Tongue (tissue), 2 donors: Measurements from ENCODE around the gene NR2E1. TPM values are rescaled to one million over a fixed set of nuclear protein-coding genes. Genes with fewer than 3 reads are reported as not detected.

Source experiments
- DNase-seq: peaks from one replicate; pipeline ENCODE4 v3.0.0-alpha.2; 2015
- total RNA-seq: library from RNA; depleted of rRNA; stranded (reverse); fragments of >200 nt; gene quantifications from one replicate; pipeline ENCODE4 v1.2.3, GENCODE V29; 2014

NR2E1 gene
- total RNA-seq, 1 donor from 2014 or later: not detected

DNA sequence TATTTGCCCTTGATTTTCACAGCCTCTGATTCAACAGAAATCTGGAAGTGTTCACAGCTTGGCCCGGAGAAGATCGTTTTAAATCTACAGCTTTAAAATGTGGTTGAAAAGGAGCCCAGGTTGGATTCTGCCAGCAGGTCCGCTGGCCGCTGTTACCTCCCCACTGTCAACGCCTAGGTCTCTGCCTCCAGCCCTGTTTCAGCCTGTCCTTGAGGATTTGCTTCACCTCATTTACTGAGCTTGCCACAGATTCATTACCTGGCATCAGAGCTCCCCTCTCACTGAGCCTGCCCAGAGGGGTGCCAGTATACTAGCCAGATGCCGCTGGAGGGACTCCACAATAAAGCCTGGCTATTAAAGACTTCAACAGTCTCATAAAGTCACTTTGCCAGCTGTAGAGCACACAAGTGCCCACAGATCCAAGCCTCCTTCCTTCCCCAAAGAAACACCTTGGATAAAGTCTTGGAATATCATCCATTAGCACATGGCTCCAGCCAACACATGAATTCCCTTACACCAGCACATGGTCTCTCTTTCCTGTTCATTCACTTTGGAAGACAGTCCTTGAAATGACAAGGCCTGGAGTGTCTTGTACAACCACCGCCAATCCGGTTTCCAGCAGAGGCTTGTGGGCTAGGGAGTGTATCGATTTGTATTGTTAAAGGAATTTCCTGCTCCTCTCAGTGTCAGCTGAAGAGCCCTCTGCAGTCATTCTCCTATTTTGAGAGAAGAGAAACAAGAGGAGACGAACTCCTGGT, 9.5 kb upstream of the NR2E1 start:
- no peak for DNase-seq

DNA sequence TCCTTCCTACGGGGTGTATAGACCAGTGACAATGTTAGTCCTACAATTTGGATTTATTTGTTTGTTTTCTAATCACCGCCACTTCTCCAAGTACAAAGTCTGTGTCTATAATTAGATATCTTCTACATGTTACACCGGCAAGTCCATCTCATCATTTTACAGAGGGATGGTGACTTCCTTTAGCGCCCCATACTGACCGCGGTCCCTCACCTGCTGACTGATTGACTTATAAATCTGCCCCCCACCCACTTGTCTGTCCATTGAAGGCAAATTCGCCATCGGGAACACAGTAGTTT, 8.9 kb upstream of the NR2E1 start:
- DNase-seq: no peak

DNA sequence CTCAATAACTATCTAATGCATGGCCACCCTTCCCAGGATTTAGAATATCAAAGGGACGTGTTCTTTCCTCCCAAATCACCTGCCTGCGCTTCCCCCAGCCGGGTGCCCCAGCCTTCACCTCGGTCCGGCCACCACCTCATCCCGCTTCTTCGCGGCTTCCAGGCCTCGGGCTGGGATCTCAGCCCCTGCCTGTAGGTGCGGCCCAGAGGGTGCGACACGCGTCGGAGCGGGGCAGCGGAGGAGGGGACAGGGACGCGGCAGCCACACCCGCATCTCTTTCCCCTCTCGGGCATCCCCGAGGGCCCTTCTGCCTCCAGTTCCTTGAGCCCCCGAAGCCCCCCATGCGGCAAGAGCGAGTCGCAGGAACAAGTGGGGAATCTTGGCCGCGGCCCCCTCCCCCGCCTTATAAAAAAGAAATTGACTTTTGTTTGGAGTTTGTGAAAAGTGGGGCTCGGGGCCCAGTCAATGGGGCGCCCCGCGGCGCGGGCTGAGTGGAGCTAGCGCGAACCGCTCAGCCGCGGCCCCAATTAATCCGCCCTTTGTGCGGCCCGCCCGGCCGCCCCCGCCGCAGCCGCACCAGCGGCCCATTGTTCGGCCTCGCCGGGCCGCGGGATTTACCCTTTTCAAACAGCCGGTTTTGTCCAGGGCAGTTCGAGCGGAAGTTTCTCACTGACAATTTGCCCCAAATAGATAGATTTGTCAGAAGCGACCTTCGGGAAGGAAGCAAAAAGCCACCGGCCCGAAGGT, 8.4 kb upstream of the NR2E1 start:
- no peak for DNase-seq

DNA sequence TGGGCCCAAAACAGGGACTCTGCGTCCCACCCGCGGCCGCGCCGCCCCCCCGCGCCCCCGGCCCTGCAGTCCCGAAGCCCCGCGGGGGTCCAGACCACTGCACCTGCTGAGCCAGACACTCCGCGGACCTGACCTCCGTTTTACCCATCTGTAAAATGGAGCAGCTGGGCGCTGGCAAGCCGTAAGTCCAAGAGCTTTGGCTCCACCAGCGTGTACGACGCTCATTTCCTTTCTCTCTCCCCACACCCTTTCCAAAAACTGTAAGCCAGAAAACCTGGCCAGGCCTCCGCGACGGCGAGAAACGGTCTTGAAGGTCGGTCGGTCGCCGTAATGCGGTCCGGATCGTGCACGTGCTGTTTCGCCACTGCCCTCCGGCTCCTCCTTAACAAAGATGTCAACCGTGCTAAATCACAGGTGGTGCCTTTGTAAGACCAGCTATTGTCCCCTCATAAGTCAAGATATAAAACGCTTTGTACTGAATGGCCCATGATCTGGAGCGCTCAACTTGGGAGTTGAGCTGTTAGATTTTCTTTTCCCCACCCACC, 7.8 kb upstream of the NR2E1 start:
- no peak for DNase-seq

DNA sequence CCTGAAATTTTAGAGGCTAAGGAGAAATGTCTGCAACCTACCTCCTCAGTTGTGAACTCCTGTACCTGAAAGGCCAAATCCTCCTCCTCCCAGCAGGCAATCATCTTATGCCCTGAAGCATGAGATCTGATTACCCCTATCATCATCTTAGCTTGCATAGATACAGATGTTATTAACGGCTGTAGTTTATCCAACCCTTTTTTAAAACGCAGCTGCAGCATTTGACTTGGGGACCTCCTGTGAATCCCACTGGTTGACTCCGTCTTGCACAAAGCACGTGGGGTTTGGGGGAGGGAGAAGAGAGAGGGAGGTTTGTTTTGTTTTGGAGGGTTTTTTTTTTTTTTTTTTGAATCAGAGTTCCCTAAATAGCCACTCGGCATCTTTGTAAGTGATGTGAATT, 5.8 kb upstream of the NR2E1 start:
- DNase-seq: no peak

DNA sequence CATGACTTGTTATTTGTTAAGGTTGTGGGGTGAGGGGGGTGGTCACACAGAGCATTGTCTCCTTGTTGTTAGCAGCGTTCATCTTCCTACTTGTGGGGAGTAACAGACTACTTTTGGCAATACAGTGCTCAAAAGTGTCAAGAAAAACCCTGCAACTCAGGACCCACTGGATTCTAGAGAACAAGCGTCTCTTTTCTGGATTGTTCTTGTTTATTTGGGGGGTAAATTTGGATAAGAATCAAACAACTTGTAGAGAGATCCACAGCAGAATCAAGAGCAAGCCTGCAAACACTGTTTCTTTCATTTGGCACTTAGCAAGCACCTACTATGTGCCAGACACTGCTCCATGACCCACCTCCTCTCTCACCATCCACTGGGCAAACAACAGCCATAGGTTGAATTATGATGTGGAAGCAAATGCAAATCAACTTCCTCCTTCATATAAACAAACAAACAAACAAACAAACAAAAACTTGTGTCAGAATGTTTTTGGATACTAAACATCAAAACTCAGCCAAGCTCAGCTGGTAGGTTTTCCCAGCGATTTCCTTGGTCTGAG, 4.0 kb upstream of the NR2E1 start:
- DNase-seq: no peak

DNA sequence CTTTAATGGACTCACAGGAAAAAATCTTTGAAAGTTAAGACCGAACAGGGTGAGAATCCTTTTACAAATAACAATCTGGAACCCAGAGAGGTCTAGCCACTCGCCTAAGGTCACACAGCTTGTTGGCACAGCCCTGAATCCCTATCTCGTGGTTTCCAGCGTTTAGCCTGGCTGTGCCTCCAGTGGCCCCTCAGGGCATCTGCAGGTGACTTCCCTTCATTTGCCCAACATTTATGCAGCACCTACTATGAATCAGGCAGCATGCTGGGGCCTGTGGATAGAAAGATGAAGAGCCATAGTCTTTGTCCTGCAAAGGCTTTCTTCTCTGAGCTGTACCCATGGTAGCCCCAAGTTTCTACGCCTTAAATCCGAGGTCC, 2.6 kb upstream of the NR2E1 start:
- DNase-seq: no peak

DNA sequence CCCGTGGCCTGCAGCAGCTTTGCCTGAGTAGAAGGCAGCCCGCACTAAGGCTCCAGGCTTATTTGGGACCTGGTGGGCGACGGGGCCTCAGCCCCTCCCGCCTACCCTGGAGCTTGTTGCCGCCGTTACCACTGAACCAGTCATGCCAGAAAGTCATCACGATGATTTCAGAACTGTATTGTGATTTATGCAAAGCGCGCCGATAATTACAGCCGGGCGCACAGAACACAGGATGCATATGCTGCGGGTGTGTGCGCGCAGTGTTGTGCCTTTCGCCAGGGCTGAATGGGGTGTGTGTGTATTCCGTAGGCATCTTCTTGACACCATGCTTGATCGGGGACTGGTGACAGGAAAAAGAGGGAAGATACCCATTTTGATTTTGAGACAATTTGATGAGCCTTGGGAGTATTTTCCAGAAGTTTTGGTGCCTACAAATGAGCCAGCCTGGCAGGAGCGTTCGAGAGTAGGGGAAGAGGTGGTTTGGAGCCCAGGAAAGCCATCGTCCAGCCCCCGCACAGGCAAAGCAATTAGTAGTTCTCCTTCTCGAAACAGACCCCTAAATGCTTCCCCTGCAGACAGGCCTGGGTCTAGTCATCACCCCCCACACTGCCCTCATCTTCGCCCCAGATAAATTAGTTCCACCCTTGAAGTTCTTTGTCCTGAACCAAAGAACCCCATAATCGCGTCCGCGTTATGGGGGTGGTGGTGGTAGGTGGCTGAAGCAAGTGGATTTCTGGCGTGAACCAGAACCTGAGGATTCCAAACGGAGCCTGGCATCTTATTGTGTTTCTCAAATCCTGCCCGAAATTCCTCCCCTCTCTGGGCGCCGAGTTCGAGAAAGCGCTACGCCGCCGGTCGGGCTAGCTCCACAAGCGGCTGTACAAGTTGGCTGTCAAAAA, 1.9 kb upstream of the NR2E1 start:
- DNase-seq: no peak

DNA sequence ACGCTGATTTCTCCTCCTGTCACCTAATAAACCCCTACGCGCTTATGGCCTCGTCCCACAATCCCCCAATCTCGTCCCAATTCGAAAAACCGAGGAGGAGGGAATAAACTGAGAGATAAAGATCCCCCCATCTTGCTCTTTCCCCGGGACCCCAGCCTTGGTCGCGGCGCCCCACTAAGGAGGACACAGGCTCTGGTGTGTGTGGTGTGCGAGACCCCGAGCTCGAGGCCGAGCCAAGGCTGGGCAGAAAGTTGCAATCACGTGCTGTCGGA, 1.3 kb upstream of the NR2E1 start:
- no peak for DNase-seq

DNA sequence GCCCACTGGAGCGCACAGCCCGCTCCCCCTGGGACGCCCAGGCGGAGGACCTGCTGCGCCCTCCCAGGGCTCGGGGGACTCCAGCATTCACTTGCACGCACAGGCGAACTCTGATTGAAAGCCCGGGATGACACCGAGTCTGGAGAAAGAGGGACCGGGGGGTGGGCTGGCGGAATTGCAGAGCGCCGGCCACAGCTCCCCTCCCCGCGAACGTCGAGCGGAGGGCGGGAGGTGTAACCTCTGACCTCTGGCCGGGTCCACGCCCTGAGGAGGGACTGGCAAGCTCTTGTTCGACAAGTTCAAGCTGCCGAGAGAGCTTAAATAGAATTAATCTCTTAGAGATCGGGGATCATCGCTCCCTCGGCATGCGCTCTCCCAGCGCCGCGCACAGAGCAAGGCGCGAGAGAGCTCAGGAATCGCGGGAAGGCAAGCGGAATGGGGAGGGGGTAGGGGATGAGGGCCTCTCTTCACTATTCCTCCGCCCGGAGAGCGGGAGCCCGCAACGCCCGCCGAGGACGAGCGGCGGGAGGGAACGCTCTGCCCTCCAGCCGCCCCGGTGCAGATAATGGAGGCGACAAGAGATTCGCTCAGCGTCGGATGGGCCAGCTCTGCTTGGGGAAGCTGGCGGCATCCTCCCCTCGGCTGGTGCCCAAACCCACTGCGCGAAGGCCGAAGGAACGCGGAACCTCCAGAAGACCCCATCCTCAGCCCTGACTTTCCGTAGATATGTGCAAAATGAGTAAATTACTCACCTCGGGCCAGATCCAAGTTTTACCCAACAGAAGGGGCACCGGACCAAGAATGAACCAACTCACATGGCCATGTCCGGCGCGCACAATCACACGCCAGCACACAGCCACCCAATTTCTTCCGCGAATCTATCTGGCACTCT, 761 bp upstream of the NR2E1 start:
- DNase-seq: no peak

DNA sequence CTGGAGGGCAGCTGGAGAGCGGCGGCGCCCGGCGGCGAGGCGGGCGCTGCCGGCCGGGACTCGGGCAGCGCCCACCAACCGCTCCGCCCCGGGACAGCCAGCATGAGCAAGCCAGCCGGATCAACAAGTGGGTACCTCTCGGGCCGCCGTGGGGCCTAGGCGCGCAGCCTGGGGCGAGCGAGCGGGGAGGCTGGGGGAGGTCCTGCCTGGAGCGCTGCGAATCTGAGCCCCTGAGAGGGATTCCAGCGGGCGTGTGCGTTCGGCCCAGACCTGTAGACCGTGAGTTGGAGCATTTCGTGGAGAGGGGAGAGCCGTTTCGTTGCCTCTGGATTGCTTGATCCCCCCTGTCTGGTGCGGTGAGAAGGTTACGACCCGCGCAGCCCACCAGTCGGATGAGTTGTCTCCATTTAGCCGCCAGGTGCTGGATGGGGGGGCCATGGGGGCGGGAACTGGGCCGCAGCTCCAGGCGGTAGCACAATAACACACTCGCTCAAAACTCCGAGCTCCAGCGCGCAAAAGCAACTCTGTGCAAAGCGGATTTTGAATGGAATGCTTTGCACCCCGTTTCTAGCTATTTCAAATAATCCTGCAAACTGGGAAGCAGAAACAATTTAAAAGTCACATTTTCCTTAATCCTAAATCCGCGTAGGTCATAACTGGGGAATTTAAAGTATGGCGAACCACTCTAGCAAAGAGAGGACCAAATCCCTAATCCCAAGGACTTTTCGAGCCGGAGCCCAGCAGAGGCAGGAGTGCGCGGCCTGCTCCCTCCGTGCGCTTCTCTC, 1.0 kb downstream of the NR2E1 start:
- no peak for DNase-seq

DNA sequence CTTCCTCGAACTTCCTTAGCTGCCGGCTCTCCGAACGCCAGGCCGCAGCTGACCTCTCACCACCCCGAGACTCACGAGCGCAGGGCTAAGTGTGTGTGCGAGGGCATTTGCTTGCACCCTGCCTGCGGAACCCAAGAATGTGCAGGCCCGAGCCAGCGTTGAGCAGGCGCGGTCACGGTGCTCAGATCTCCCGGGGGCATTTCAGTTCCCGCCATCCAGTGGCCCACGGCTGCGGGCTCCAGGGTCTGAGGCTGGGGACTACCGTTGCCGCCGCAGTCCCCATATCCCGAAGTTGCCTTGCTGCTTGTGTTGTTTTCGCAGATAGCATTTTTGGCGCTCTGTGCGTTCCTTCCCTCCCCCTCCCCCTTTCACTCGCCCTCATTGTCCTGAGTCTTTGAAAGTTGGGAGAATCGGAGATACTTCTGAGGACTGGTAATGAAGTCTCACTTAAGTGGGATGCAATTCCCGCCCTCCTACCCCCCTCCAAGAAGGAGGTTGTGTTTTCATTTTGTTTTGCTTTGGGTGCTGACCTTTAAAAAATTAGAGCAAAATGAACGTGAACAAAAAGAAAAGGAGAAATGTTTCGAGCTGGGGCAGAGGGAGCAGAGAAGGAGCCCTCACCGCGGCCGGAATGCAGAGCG, 1.7 kb downstream of the NR2E1 start:
- no peak for DNase-seq

DNA sequence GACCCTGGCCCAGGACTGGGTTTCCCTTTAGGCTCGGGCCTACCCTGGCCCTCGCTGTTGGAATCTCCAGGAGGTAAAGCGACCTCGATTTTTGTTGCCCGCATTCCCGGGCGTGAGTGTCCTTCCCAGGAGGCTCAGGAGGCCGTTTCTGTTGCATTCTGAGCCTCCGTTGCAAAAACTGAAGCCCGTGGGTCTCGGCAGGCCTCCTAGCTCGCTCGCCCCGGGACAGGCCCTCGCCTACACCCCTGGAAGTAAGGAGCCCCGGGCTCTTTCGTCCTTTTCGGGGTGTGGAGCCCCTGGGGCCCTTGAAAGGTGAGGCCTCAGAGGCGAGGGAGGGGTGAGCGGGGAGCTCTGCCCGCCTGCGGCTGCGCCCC, 2.3 kb downstream of the NR2E1 start:
- no peak for DNase-seq

DNA sequence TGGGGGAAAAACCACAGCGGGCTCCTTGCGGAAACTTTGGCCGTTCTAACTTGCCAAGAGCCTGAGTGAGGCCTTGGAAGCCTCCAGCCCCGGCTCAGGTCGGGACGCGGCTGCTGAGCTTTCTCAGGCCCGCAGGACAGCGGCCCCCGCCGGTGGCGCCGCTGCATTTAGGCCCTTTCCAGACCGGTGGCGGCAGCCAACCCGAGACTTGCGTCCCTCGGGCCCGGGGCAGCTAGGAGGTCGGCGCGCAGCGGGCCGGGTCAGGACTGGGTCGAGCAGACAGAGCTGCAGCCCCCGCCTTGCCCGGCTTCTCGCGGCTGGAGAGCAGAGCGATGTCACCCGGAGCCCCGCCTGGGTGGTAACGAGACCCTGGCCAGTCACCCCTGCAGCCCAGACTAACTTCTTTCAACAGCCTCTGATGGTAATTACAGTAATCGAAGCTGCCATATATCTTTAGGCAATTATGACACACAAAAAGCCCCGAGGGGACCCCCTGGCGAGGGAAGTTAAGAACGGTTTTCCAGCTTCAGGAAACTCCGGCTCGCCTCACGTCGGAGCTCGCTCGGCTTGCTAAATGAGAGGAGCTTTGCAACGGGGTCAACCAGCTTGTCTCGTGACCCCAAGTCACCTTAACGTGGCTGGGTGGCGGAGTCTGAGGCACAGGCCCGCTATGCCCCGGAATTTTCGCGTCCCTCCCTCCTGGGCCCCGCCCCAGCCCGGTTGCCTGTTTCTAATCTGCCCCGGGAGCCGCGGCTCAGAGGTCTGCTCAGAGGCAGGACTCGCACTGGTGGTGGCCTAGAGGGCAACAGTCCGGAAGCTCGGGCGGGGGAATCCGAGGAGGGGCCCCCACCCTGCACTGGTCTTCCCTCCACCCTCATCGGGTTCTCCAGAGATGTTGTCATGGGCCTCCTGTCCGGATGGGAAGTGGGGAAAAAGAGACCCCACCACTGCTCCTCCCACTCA, 3.0 kb downstream of the NR2E1 start:
- DNase-seq: peak; percentile 48

DNA sequence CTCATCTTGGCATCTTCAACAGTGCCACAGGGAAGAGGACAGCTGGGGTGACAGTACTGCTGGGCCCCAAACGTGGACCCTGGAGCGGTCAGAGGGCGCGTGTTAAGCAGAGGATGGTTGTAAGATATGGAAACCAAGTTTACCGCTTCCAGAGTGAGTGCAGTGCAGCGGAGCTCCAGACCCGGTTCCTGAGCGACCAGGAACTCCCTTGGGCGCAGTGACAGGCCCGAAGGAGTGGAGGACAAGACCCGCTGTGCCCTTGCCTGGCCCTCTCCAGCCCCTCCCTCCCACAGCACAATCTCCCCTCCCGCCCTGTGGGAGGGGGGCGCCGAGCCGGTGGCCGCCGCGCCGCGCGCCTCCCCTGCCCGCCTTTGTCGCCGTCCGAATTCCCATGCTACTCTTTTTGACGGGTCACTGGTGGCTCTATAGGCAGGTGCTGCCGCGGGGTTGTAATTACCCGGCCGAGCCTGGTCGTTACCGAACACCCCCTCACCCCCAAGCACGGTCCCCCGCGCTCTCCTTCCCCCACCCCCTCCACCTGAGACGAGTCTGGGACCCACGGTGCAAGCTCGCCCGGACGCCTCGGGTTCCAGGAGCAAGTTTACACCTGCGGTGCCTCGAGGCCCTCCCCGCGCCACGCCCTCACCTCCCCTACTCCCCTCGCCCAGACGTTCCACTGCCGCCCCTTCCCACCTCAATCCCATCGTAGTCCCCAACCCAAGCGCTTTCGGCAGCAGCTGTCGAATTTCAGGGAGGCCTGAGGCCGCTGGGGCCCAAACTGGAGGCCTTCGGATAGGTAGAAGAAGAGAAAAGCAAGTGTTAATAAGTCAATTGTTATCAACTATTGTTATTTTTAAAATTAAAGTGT, 3.9 kb downstream of the NR2E1 start:
- DNase-seq: no peak

DNA sequence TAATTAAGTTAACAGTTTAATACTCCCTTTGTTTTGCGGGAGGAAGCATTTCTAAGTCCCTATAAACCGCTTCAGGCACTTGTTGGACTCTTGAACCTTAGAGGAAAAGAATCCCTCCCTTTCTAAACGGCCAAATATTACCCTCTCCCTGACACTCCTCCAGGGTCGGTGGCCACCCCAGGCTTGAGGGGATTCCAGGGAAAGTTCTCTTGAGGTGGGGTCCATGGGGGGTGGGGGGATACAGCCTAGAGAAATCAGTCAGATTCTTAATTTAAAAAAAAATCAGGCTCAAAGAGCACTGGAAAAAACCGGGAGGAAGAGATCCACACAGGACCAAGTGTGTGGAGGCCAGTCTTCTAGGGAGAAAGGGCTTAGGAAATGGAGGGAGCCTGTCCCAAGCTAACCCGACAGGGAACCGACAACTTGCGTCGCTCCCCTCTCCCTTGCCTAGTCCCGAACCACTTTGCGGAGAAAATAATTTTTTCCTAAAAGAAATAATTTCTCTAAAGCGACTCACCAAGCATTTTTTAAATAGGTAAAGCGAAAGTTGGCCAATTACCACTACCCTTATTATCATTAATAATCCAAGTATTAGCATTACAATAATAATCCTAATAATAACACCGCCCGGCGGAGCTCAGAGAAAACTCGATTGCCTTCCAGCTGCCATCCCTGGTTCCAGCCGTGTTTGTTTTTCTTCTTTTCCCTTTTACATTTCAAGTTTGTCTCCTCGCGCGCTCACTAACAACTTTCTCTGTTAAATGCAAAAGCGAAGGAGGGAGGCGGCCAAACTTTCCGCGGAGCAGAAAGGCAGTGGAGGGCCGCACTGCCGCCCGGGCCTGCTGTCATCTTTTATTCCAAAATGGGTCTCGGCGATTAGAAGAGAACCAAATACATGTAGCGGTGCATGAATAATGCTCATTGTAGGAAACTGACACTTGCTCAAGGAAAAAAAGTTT, 4.8 kb downstream of the NR2E1 start:
- no peak for DNase-seq
